Mesothelial cell of epicardium (in vitro differentiated cells): ENCODE results near the gene CEP152. TPM values are rescaled to one million over a fixed set of nuclear protein-coding genes. Genes with fewer than 3 reads are reported as not detected.

Source experiments
- DNase-seq, 2 experiments: peaks; one replicate each; pipeline ENCODE4 v3.0.0; 2021; ENCODE audit warnings: low spot score in 2 of 2; ENCODE audit not compliant: unreplicated experiment in 2 of 2
- H3K27ac Mint-ChIP-seq: 2 replicates; pipeline ENCODE4 v1.8.0; 2021; ENCODE audit warnings: mixed read lengths
- H3K27me3 Mint-ChIP-seq: 2 replicates; pipeline ENCODE4 v1.8.0; 2021; ENCODE audit warnings: low read depth, mixed read lengths
- H3K36me3 Mint-ChIP-seq: 2 replicates; pipeline ENCODE4 v1.8.0; 2021; ENCODE audit warnings: mixed read lengths
- H3K4me1 Mint-ChIP-seq: 2 replicates; pipeline ENCODE4 v1.8.0; 2021; ENCODE audit warnings: mixed read lengths
- H3K4me3 Mint-ChIP-seq: 2 replicates; pipeline ENCODE4 v1.8.0; 2021; ENCODE audit warnings: mild to moderate bottlenecking, moderate library complexity, mixed read lengths
- H3K9me3 Mint-ChIP-seq: 2 replicates; pipeline ENCODE4 v1.8.0; 2021; ENCODE audit warnings: mixed read lengths
- CTCF ChIP-seq: fragments of 200-600 bp; sonication (generic); IDR thresholded peaks from one replicate; pipeline ENCODE4 v1.5.0; 2021; ENCODE audit warnings: antibody characterized with exemption; ENCODE audit not compliant: unreplicated experiment
- total RNA-seq: library from RNA; stranded (reverse); gene quantifications from 3 replicates; pipeline ENCODE4 v1.2.1, GENCODE V29; 2021

CEP152 gene
- total RNA-seq, 1 donor from 2014 or later, result 7.6 TPM

- no peak for TF ChIP-seq CTCF
- no peak overlapping the region for H3K4me3 Mint-ChIP-seq
- DNase-seq, result no peak
- no peaks in the 10 kb centered on the region for H3K9me3 Mint-ChIP-seq
- peaks cover 12% of the 10 kb centered on the region for H3K4me1 Mint-ChIP-seq
- H3K27me3 Mint-ChIP-seq, result no peaks in the 10 kb centered on the region
- H3K27ac Mint-ChIP-seq, result no peak overlapping the region
- no peaks in the 10 kb centered on the region for H3K36me3 Mint-ChIP-seq
Observed at GRCh38 chr15:48803877-48804276, 7.0 kb downstream of the CEP152 start.

DNA sequence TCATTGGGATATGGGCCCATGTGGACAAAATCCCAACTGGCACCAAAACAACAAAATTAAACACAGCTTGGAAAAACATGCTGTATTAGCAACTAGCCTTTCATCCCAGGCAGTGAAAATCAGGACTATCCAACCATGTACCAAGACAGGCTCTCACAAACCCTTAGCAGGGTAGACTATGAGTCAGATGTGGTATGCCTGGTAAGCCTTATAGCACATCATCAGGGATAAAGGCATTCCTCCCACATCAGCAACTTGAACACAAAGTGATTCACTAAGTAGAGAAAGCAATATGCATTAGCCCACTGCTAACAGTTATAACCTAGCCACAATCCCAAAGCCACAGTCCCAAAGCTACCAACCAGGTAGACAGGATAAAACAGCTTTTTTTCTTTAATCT is 8.0 kb downstream of the CEP152 start:
- H3K4me1 Mint-ChIP-seq, result peaks cover 12% of the 10 kb centered on the region
- H3K36me3 Mint-ChIP-seq, result no peaks in the 10 kb centered on the region
- no peak overlapping the region for H3K27ac Mint-ChIP-seq
- no peak for DNase-seq
- TF ChIP-seq CTCF, result no peak
- no peaks in the 10 kb centered on the region for H3K27me3 Mint-ChIP-seq
- no peak overlapping the region for H3K4me3 Mint-ChIP-seq
- no peaks in the 10 kb centered on the region for H3K9me3 Mint-ChIP-seq

- DNase-seq, result no peak
- H3K36me3 Mint-ChIP-seq, result no peaks in the 10 kb centered on the region
- no peak overlapping the region for H3K4me3 Mint-ChIP-seq
- no peak overlapping the region for H3K27ac Mint-ChIP-seq
- H3K9me3 Mint-ChIP-seq, result no peaks in the 10 kb centered on the region
- no peak for TF ChIP-seq CTCF
- H3K4me1 Mint-ChIP-seq, result peaks cover 12% of the 10 kb centered on the region
- H3K27me3 Mint-ChIP-seq, result no peaks in the 10 kb centered on the region
Observed at GRCh38 chr15:48802257-48802656, 8.6 kb downstream of the CEP152 start.

DNA sequence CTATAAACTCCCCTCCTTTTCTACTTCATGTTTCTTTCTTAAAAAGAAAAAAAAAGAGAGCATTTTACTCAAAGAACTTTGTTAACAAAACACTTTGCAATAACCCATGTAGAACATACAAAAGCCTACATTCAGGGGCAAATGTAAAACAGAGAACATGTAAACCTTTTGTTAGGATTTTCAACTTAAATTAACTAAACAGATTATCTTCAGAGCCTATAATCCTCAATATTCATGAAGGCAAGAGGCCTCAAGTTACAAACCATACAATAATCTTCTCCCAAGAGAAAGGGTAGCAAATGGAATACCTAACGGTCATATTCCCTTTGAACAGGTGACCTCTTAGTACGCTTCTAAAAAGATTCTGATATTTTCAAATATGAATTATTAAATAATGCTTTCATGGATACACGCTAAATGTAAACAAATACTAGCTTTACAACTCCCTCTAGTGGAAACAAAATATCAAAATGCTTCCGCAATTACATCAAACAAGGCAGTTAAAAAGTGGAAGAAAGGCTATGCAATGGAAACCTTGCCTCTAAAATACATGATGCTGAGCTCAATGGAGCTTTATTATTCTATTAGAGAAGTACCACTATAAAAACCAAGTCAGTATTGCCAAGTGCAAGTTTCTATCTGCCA is 9.9 kb downstream of the CEP152 start:
- no peak overlapping the region for H3K27ac Mint-ChIP-seq

GRCh38 chr15:48800245-48800644 is 10.6 kb downstream of the CEP152 start:
- peaks cover 8% of the 10 kb centered on the region for H3K4me1 Mint-ChIP-seq
- H3K27me3 Mint-ChIP-seq, result no peaks in the 10 kb centered on the region
- no peak overlapping the region for H3K4me3 Mint-ChIP-seq
- no peak for TF ChIP-seq CTCF
- H3K9me3 Mint-ChIP-seq, result no peaks in the 10 kb centered on the region
- no peaks in the 10 kb centered on the region for H3K36me3 Mint-ChIP-seq
- DNase-seq, result no peak
- no peak overlapping the region for H3K27ac Mint-ChIP-seq

More for the DNA sequence above, 9.9 kb downstream of the CEP152 start:
- no peak for DNase-seq
- Mint-ChIP-seq H3K36me3 (no peaks in the 10 kb centered on the region), H3K9me3 (no peaks in the 10 kb centered on the region), H3K4me1 (peaks cover 8% of the 10 kb centered on the region), H3K27me3 (no peaks in the 10 kb centered on the region), H3K4me3 (no peak overlapping the region)
- peak; percentile 55 for TF ChIP-seq CTCF

DNA sequence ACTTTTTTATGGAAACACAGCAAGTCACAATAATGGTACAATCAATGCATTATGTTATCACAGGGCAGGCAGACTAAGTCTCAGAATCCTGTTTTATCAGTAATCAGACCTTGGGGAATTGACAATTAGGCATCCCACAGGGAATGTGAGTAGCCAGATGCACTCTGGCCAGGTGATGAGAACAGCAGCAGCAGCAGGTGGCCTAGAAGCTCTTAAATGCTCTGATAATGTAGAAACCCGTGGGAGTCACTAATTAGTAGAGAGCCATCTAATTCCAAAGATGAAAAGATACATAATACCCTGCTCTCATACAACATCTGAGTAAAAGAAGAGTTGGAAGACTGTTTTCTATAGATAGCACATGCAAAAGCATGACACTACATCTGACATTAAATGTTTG is 12.6 kb downstream of the CEP152 start:
- Mint-ChIP-seq H3K4me3 (no peak overlapping the region), H3K27me3 (no peaks in the 10 kb centered on the region), H3K27ac (no peak overlapping the region), H3K4me1 (peaks cover 16% of the 10 kb centered on the region), H3K36me3 (no peaks in the 10 kb centered on the region), H3K9me3 (no peaks in the 10 kb centered on the region)
- DNase-seq, result no peak
- TF ChIP-seq CTCF, result no peak
